Activated naive CD4-positive, alpha-beta T cell treated with anti-CD3 and anti-CD28 coated beads for 36 hours (primary cell): ENCODE measurements around the gene FRRS1. TPM values are rescaled to one million over a fixed set of nuclear protein-coding genes. Genes with fewer than 3 reads are reported as not detected.
A peak's percentile ranks its signal among the peaks of the same experiment; 100 is the strongest.

Source experiments
- CTCF ChIA-PET: fragments of 350-600 bp; sonication (Branson Sonifier 250); formaldehyde crosslinking; loops from one replicate; lab custom pipeline; 2021; ENCODE audit warnings: antibody characterized with exemption; lab: Charles Lee
- DNase-seq: peaks from one replicate; pipeline ENCODE4 v3.0.0-alpha.2; 2020
- H3K27ac Mint-ChIP-seq: one replicate; pipeline ENCODE4 v1.8.0; 2021; ENCODE audit warnings: mild to moderate bottlenecking, mixed read lengths
- H3K27me3 Mint-ChIP-seq: one replicate; pipeline ENCODE4 v1.8.0; 2021; ENCODE audit warnings: low read depth, mixed read lengths
- H3K36me3 Mint-ChIP-seq: one replicate; pipeline ENCODE4 v1.8.0; 2021; ENCODE audit warnings: low read depth, mixed read lengths
- H3K4me1 Mint-ChIP-seq: one replicate; pipeline ENCODE4 v1.8.0; 2021; ENCODE audit warnings: low read depth, mixed read lengths
- H3K4me3 Mint-ChIP-seq: one replicate; pipeline ENCODE4 v1.8.0; 2021; ENCODE audit warnings: mild to moderate bottlenecking, moderate library complexity, mixed read lengths
- H3K9me3 Mint-ChIP-seq: one replicate; pipeline ENCODE4 v1.8.0; 2021; ENCODE audit warnings: mixed read lengths
- intact Hi-C: fragments of 100-400 bp; cut with micrococcal nuclease; formaldehyde crosslinking; loops from one replicate; pipeline ENCODE4 v1.15.1; 2023
- total RNA-seq, 2 experiments: library from RNA; stranded (reverse); gene quantifications; one replicate each; pipeline ENCODE4 v1.2.3, GENCODE V29; 2021

Gene FRRS1
- total RNA-seq, 2 experiments from 2014 or later = 0.32 to 0.52 TPM

- H3K27ac Mint-ChIP-seq = no peak overlapping the region
- intact Hi-C loops = no loop called here
- CTCF ChIA-PET = no interaction called here
- no peaks in the 10 kb centered on the region for H3K4me1 Mint-ChIP-seq
- DNase-seq = no peak
- no peaks in the 10 kb centered on the region for H3K36me3 Mint-ChIP-seq
- no peak overlapping the region for H3K4me3 Mint-ChIP-seq
- H3K9me3 Mint-ChIP-seq = no peaks in the 10 kb centered on the region
- H3K27me3 Mint-ChIP-seq = peaks cover 2% of the 10 kb centered on the region
These were observed 40.4 kb downstream of the FRRS1 start for GRCh38 chr1:99725996-99726395.

- CTCF ChIA-PET = interaction anchor here (0.6 kb wide), 1 partner anchor 1183 kb away, joined by 3 read pairs; no protein-coding TSS in a partner anchor
- no peaks in the 10 kb centered on the region for H3K9me3 Mint-ChIP-seq
- intact Hi-C loops = no loop called here
These were observed 43.2 kb downstream of the FRRS1 start for GRCh38 chr1:99723251-99723650.

GRCh38 chr1:99717005-99717404 is 49.4 kb downstream of the FRRS1 start:
- H3K4me3 Mint-ChIP-seq = no peak overlapping the region
- no peak for DNase-seq
- CTCF ChIA-PET = no interaction called here
- intact Hi-C loops = no loop called here
- H3K27ac Mint-ChIP-seq = no peak overlapping the region
- H3K36me3 Mint-ChIP-seq = no peaks in the 10 kb centered on the region
- H3K4me1 Mint-ChIP-seq = no peaks in the 10 kb centered on the region
- no peaks in the 10 kb centered on the region for H3K27me3 Mint-ChIP-seq
- H3K9me3 Mint-ChIP-seq = no peaks in the 10 kb centered on the region

More at GRCh38 chr1:99723251-99723650, 43.2 kb downstream of the FRRS1 start:
- no peak for DNase-seq
- no peak overlapping the region for H3K27ac Mint-ChIP-seq
- H3K4me1 Mint-ChIP-seq = no peaks in the 10 kb centered on the region
- H3K36me3 Mint-ChIP-seq = no peaks in the 10 kb centered on the region
- H3K27me3 Mint-ChIP-seq = peaks cover 2% of the 10 kb centered on the region
- H3K4me3 Mint-ChIP-seq = no peak overlapping the region

- CTCF ChIA-PET = interaction anchor here (1.0 kb wide), 1 partner anchor 27 kb away, joined by 3 read pairs; no protein-coding TSS in a partner anchor
- no peaks in the 10 kb centered on the region for H3K9me3 Mint-ChIP-seq
These were observed 53.4 kb downstream of the FRRS1 start for GRCh38 chr1:99713006-99713405.

GRCh38 chr1:99710994-99711393 is 55.4 kb downstream of the FRRS1 start:
- no peaks in the 10 kb centered on the region for H3K27me3 Mint-ChIP-seq
- CTCF ChIA-PET = interaction anchor here (0.6 kb wide), 1 partner anchor 27 kb away, joined by 4 read pairs; no protein-coding TSS in a partner anchor

More at GRCh38 chr1:99713006-99713405, 53.4 kb downstream of the FRRS1 start:
- H3K27ac Mint-ChIP-seq = no peak overlapping the region
- intact Hi-C loops = no loop called here
- no peaks in the 10 kb centered on the region for H3K36me3 Mint-ChIP-seq
- no peak for DNase-seq
- H3K27me3 Mint-ChIP-seq = no peaks in the 10 kb centered on the region
- H3K4me3 Mint-ChIP-seq = no peak overlapping the region
- no peaks in the 10 kb centered on the region for H3K4me1 Mint-ChIP-seq

GRCh38 chr1:99707535-99708142 is 58.8 kb downstream of the FRRS1 start:
- intact Hi-C loops = loop anchor here (1.0 to 5.0 kb wide), 5 partner anchors 226 to 1655 kb away; no protein-coding TSS in a partner anchor
- Mint-ChIP-seq H3K4me1 (peaks cover 2% of the 10 kb centered on the region), H3K9me3 (no peaks in the 10 kb centered on the region), H3K4me3 (no peak overlapping the region), H3K27ac (no peak overlapping the region), H3K27me3 (peaks cover 2% of the 10 kb centered on the region), H3K36me3 (no peaks in the 10 kb centered on the region)
- peak; percentile 81 for DNase-seq
- CTCF ChIA-PET = interaction anchor here (0.9 to 1.2 kb wide), 3 partner anchors 11 to 625 kb away, joined by 3 to 4 read pairs (median 3); no protein-coding TSS in a partner anchor

More at GRCh38 chr1:99710994-99711393, 55.4 kb downstream of the FRRS1 start:
- H3K9me3 Mint-ChIP-seq = no peaks in the 10 kb centered on the region
- H3K27ac Mint-ChIP-seq = no peak overlapping the region
- no peak overlapping the region for H3K4me3 Mint-ChIP-seq
- H3K4me1 Mint-ChIP-seq = no peaks in the 10 kb centered on the region
- no peaks in the 10 kb centered on the region for H3K36me3 Mint-ChIP-seq
- intact Hi-C loops = no loop called here
- DNase-seq = no peak

- DNase-seq = no peak
- intact Hi-C loops = loop anchor here (5.0 kb wide), 1 partner anchor 1653 kb away; no protein-coding TSS in a partner anchor
- H3K4me1 Mint-ChIP-seq = peaks cover 2% of the 10 kb centered on the region
- H3K36me3 Mint-ChIP-seq = no peaks in the 10 kb centered on the region
- no peak overlapping the region for H3K27ac Mint-ChIP-seq
- H3K4me3 Mint-ChIP-seq = no peak overlapping the region
- no peaks in the 10 kb centered on the region for H3K9me3 Mint-ChIP-seq
- H3K27me3 Mint-ChIP-seq = peaks cover 2% of the 10 kb centered on the region
- CTCF ChIA-PET = interaction anchor here (2.4 kb wide), 1 partner anchor 20 kb away, joined by 9 read pairs; no protein-coding TSS in a partner anchor
These were observed 61.0 kb downstream of the FRRS1 start for GRCh38 chr1:99705385-99705784.

GRCh38 chr1:99704356-99704816 is 62.0 kb downstream of the FRRS1 start:
- H3K36me3 Mint-ChIP-seq = no peaks in the 10 kb centered on the region
- no peak overlapping the region for H3K27ac Mint-ChIP-seq
- CTCF ChIA-PET = interaction anchor here (0.5 to 0.9 kb wide), 2 partner anchors 522 to 540 kb away, joined by 3 read pairs; no protein-coding TSS in a partner anchor
- peaks cover 2% of the 10 kb centered on the region for H3K4me1 Mint-ChIP-seq
- DNase-seq = no peak
- no peaks in the 10 kb centered on the region for H3K9me3 Mint-ChIP-seq
- peaks cover 2% of the 10 kb centered on the region for H3K27me3 Mint-ChIP-seq
- H3K4me3 Mint-ChIP-seq = no peak overlapping the region
- intact Hi-C loops = no loop called here

- peaks cover 2% of the 10 kb centered on the region for H3K4me1 Mint-ChIP-seq
- H3K36me3 Mint-ChIP-seq = no peaks in the 10 kb centered on the region
- H3K27me3 Mint-ChIP-seq = peaks cover 10% of the 10 kb centered on the region
- CTCF ChIA-PET = interaction anchor here (0.6 kb wide), 1 partner anchor 32 kb away, joined by 3 read pairs; no protein-coding TSS in a partner anchor
- H3K9me3 Mint-ChIP-seq = no peaks in the 10 kb centered on the region
- H3K27ac Mint-ChIP-seq = no peak overlapping the region
- intact Hi-C loops = no loop called here
- H3K4me3 Mint-ChIP-seq = no peak overlapping the region
- DNase-seq = no peak
These were observed 64.2 kb downstream of the FRRS1 start for GRCh38 chr1:99702221-99702620.

- peaks cover 17% of the 10 kb centered on the region for H3K27me3 Mint-ChIP-seq
- no peak overlapping the region for H3K27ac Mint-ChIP-seq
- H3K4me3 Mint-ChIP-seq = no peak overlapping the region
- peaks cover 2% of the 10 kb centered on the region for H3K4me1 Mint-ChIP-seq
- no peak for DNase-seq
- H3K9me3 Mint-ChIP-seq = no peaks in the 10 kb centered on the region
- CTCF ChIA-PET = no interaction called here
- intact Hi-C loops = no loop called here
- no peaks in the 10 kb centered on the region for H3K36me3 Mint-ChIP-seq
These were observed 66.4 kb downstream of the FRRS1 start for GRCh38 chr1:99700020-99700419.

- Mint-ChIP-seq H3K27me3 (peaks cover 15% of the 10 kb centered on the region), H3K4me1 (no peaks in the 10 kb centered on the region), H3K4me3 (no peak overlapping the region), H3K36me3 (no peaks in the 10 kb centered on the region), H3K9me3 (no peaks in the 10 kb centered on the region), H3K27ac (no peak overlapping the region)
- intact Hi-C loops = no loop called here
- no peak for DNase-seq
- CTCF ChIA-PET = no interaction called here
These were observed 68.9 kb downstream of the FRRS1 start for GRCh38 chr1:99697580-99697979.

GRCh38 chr1:99696616-99697015 is 69.8 kb downstream of the FRRS1 start:
- intact Hi-C loops = no loop called here
- Mint-ChIP-seq H3K36me3 (no peaks in the 10 kb centered on the region), H3K27ac (no peak overlapping the region), H3K4me3 (no peak overlapping the region), H3K4me1 (no peaks in the 10 kb centered on the region), H3K9me3 (no peaks in the 10 kb centered on the region), H3K27me3 (peaks cover 15% of the 10 kb centered on the region)
- no peak for DNase-seq
- CTCF ChIA-PET = interaction anchor here (1.3 kb wide), 1 partner anchor 11 kb away, joined by 3 read pairs; no protein-coding TSS in a partner anchor
